ENCODE results near the gene MYEOV. TPM values are rescaled to one million over a fixed set of nuclear protein-coding genes. Genes with fewer than 3 reads are reported as not detected.

MYEOV gene
- total RNA-seq, 1 experiment from 2014 or later: 182 TPM

DNA sequence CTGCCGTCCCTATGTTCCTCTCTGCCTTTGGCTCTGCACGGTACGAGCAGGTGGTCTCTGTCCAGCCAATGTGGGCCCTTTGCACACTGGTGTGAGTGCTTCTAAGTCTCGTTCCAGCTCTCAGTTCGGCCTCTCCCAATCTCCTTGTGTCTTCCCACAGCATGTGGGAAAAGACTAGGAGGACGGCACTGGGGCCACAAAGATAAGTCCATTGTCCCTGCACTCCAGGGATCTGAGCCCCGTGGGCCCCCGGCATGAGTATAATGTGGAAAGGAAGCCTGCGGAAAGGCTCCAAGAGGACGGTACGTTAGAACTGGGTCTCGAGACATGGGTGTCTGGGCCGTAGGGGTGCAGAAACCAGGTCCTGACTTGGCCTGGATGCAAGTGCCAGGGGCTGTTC, 16.4 kb downstream of the MYEOV start:
- intact Hi-C loops (cut with micrococcal nuclease; ENCODE audit: unreplicated experiment): no loop called here
- Histone ChIP-seq H3K27me3 (ENCODE audit: insufficient read depth, low read depth) (no peaks in the 10 kb centered on the region), H3K4me3 (no peak overlapping the region), H4K20me1 (ENCODE audit: insufficient read depth) (peaks cover 80% of the 10 kb centered on the region), H3K9me2 (ENCODE audit: insufficient read depth) (no peaks in the 10 kb centered on the region), H2AFZ (no peak overlapping the region), H3K9me3 (ENCODE audit: insufficient read depth, low read depth) (no peaks in the 10 kb centered on the region), H3K36me3 (ENCODE audit: low read depth) (peaks cover 76% of the 10 kb centered on the region), H3K4me2 (no peak overlapping the region), H3F3A (ENCODE audit: insufficient read depth, low read depth) (peaks cover 88% of the 10 kb centered on the region), H3K27ac (peak overlapping the region; percentile 14; the same call in 1 of the 2 replicates), H3K79me2 (ENCODE audit: low read depth) (peaks cover 100% of the 10 kb centered on the region), H3K4me1 (replicated peaks; ENCODE audit: insufficient read depth) (peaks cover 24% of the 10 kb centered on the region)
- ChIA-PET CTCF (no interaction called here), POLR2A (ENCODE audit: unreplicated experiment) (no interaction called here)
- TF ChIP-seq EZH2 (IDR thresholded peaks at IDR 0.05; ENCODE audit: low read depth): no peak
- TF ChIP-seq, protein P1, sequence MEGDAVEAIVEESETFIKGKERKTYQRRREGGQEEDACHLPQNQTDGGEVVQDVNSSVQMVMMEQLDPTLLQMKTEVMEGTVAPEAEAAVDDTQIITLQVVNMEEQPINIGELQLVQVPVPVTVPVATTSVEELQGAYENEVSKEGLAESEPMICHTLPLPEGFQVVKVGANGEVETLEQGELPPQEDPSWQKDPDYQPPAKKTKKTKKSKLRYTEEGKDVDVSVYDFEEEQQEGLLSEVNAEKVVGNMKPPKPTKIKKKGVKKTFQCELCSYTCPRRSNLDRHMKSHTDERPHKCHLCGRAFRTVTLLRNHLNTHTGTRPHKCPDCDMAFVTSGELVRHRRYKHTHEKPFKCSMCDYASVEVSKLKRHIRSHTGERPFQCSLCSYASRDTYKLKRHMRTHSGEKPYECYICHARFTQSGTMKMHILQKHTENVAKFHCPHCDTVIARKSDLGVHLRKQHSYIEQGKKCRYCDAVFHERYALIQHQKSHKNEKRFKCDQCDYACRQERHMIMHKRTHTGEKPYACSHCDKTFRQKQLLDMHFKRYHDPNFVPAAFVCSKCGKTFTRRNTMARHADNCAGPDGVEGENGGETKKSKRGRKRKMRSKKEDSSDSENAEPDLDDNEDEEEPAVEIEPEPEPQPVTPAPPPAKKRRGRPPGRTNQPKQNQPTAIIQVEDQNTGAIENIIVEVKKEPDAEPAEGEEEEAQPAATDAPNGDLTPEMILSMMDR (conservative IDR thresholded peaks at IDR 0.05): no peak
- no peak for DNase-seq
- no TSS peak for BruUV-seq (replicated peaks)

DNA sequence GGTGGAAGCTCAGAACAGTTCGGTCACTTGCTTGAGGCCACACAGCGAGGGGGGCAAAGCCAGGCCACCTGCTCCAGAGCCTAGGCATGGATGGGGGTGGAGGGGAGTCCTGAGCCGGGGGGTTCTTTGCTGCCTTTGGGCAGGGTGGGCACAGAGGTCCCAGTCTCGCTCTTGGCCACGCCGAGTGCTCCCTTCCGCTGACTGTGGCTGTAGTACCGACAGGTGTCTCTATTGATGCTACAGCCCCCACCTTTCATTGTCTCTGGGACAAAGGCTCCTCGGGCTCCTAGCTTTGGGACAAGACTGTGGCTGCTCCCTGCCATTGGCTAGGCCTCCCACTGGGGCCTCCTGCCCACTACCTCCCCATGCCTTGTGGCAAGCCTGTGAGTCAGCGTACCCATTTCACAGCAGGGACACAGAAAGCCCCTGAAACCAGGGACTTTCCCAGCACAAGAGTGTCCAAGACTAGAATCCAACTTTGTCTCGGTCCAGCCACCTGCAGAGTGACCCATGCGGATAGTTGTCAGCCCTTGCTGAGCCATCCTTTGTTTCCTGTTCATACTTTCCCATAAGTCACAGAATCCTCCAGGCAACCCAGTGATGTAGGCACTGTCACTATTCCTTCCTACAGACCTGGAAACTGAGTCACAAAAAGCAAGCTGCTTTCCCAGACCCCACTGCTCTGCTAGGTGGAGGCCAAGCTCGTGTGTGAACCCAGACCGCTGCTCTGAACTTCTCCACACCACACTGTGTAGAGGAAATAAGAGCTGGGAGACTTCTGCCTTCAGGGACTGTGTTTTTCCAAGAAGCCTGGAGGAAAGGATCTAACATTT, 17.2 kb downstream of the MYEOV start:
- Histone ChIP-seq H3K27ac (peak overlapping the region; percentile 40), H3K4me3 (no peak overlapping the region), H2AFZ (no peak overlapping the region), H3K79me2 (ENCODE audit: low read depth) (peaks cover 100% of the 10 kb centered on the region), H3K9me2 (ENCODE audit: insufficient read depth) (no peaks in the 10 kb centered on the region), H3K27me3 (ENCODE audit: insufficient read depth, low read depth) (no peaks in the 10 kb centered on the region), H3K4me1 (replicated peaks; ENCODE audit: insufficient read depth) (peaks cover 32% of the 10 kb centered on the region), H3K36me3 (ENCODE audit: low read depth) (peaks cover 75% of the 10 kb centered on the region), H3K9me3 (ENCODE audit: insufficient read depth, low read depth) (no peaks in the 10 kb centered on the region), H3K4me2 (no peak overlapping the region), H4K20me1 (ENCODE audit: insufficient read depth) (peaks cover 81% of the 10 kb centered on the region), H3F3A (ENCODE audit: insufficient read depth, low read depth) (peaks cover 90% of the 10 kb centered on the region)
- DNase-seq: no peak
- BruUV-seq (replicated peaks): no TSS peak
- TF ChIP-seq, protein P1 (conservative IDR thresholded peaks at IDR 0.05): no peak
- CTCF ChIA-PET: no interaction called here
- POLR2A ChIA-PET (ENCODE audit: unreplicated experiment): no interaction called here
- intact Hi-C loops (cut with micrococcal nuclease; ENCODE audit: unreplicated experiment): no loop called here

DNA sequence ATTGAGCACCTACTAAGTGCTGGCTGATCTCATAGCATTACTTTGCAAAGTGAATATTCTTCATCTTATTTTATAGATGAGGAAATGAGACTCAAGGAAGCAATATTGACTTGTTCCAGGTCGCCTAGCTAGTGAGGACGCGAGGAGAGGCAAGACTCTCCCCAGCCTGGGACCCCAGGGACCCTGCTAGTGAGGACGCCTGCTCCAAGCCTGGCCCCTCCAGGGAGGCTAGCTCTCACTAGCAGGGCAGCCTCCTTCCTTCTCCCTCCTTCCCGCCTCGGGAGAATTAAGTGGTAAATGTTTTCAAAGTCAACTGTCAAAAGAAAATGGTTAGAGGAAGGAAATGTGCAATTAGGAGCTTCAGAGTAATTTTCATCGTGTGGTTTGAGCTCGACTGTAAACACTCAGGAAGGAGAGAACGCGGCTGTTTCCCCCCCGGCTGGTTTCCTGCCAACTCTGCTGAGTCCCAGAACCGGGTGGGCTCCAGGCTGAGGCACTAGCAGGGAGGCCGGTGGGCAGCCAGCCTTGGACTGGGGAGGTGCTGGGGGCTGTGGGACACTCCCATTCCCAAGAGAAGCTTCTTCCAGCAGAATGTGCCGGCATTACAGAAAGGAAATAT, 17.9 kb downstream of the MYEOV start:
- TF ChIP-seq EZH2 (IDR thresholded peaks at IDR 0.05; ENCODE audit: low read depth): no peak
- BruUV-seq (replicated peaks): no TSS peak
- Histone ChIP-seq H2AFZ (no peak overlapping the region), H3K79me2 (ENCODE audit: low read depth) (peaks cover 100% of the 10 kb centered on the region), H3F3A (ENCODE audit: insufficient read depth, low read depth) (peaks cover 90% of the 10 kb centered on the region), H3K4me3 (no peak overlapping the region), H3K36me3 (ENCODE audit: low read depth) (peaks cover 75% of the 10 kb centered on the region), H3K4me1 (replicated peaks; ENCODE audit: insufficient read depth) (peaks cover 39% of the 10 kb centered on the region), H3K27me3 (ENCODE audit: insufficient read depth, low read depth) (no peaks in the 10 kb centered on the region), H4K20me1 (ENCODE audit: insufficient read depth) (peaks cover 74% of the 10 kb centered on the region), H3K4me2 (no peak overlapping the region), H3K9me2 (ENCODE audit: insufficient read depth) (no peaks in the 10 kb centered on the region), H3K27ac (peak overlapping the region; percentile 40), H3K9me3 (ENCODE audit: insufficient read depth, low read depth) (no peaks in the 10 kb centered on the region)
- no peak for DNase-seq
- POLR2A ChIA-PET (ENCODE audit: unreplicated experiment): interaction anchor here (1.2 kb wide), 1 partner anchor 9 kb away, joined by 8 read pairs; no protein-coding TSS in a partner anchor
- CTCF ChIA-PET: interaction anchor here (0.7 kb wide), 1 partner anchor 977 kb away, joined by 8 read pairs; no protein-coding TSS in a partner anchor
- intact Hi-C loops (cut with micrococcal nuclease; ENCODE audit: unreplicated experiment): no loop called here
